Neural cell (in vitro differentiated cells): Measurements from ENCODE around the gene PHAX. TPM values are rescaled to one million over a fixed set of nuclear protein-coding genes. Genes with fewer than 3 reads are reported as not detected.

Source experiments
- H2AFZ ChIP-seq: fragments of 200-600, 300-800 bp; sonication (generic), shearing (Covaris generic); 2 replicates; pipeline ENCODE4 v1.6.0; 2014; ENCODE audit warnings: low read depth, mild to moderate bottlenecking, antibody characterized with exemption, low read length, moderate library complexity
- H3F3A ChIP-seq: fragments of 200-600 bp; shearing (Covaris generic); 2 replicates; pipeline ENCODE4 v1.6.1; 2016; ENCODE audit warnings: mild to moderate bottlenecking, moderate library complexity, mixed read lengths, antibody characterized with exemption, low read length; ENCODE audit not compliant: insufficient read depth, poor library complexity, severe bottlenecking
- H3K27ac ChIP-seq: fragments of 200-600, 300-800 bp; sonication (generic), shearing (Covaris generic); 2 replicates; pipeline ENCODE4 v1.5.1; 2014; ENCODE audit warnings: mild to moderate bottlenecking, low read length, moderate library complexity
- H3K27me3 ChIP-seq: fragments of 300-800, 200-600 bp; sonication (generic), shearing (Covaris generic); 2 replicates; pipeline ENCODE4 v1.6.0; 2014; ENCODE audit warnings: mild to moderate bottlenecking, low read depth, low read length, moderate library complexity; ENCODE audit not compliant: insufficient read depth
- H3K36me3 ChIP-seq: fragments of 300-800, 200-600 bp; sonication (generic), shearing (Covaris generic); 2 replicates; pipeline ENCODE4 v1.5.1; 2014; ENCODE audit warnings: mild to moderate bottlenecking, antibody characterized with exemption, low read length, moderate library complexity; ENCODE audit not compliant: insufficient read depth
- H3K4me2 ChIP-seq: fragments of 300-800, 200-600 bp; sonication (generic), shearing (Covaris generic); 2 replicates; pipeline ENCODE4 v1.6.0; 2014; ENCODE audit warnings: mild to moderate bottlenecking, low read length
- H3K4me3 ChIP-seq: fragments of 300-800, 200-600 bp; sonication (generic), shearing (Covaris generic); 2 replicates; pipeline ENCODE4 v1.5.1; 2014; ENCODE audit warnings: mild to moderate bottlenecking, low read length, moderate library complexity
- H3K79me2 ChIP-seq: fragments of 200-600 bp; shearing (Covaris generic); replicated peaks from 2 replicates; pipeline ENCODE4 v1.6.0; 2014; ENCODE audit warnings: mild to moderate bottlenecking, low read length, moderate library complexity; ENCODE audit not compliant: insufficient read depth
- H3K9ac ChIP-seq: fragments of 300-800, 200-600 bp; sonication (generic), shearing (Covaris generic); 2 replicates; pipeline ENCODE4 v1.6.1; 2016; ENCODE audit warnings: mild to moderate bottlenecking, low read length, mixed read lengths
- H3K9me2 ChIP-seq: fragments of 200-600 bp; shearing (Covaris generic); 2 replicates; pipeline ENCODE4 v1.6.1; 2016; ENCODE audit warnings: mild to moderate bottlenecking, low read length, mixed read lengths; ENCODE audit not compliant: insufficient read depth
- H3K9me3 ChIP-seq: fragments of 200-600, 300-800 bp; sonication (generic), shearing (Covaris generic); 2 replicates; pipeline ENCODE4 v1.6.1; 2016; ENCODE audit warnings: mild to moderate bottlenecking, mixed run types, low read length, moderate library complexity, mixed read lengths
- H4K20me1 ChIP-seq: fragments of 200-600 bp; shearing (Covaris generic); 2 replicates; pipeline ENCODE4 v1.6.1; 2016; ENCODE audit warnings: mild to moderate bottlenecking, mixed run types; ENCODE audit not compliant: insufficient read depth
- CTCF ChIP-seq: fragments of 450-650 bp; IDR thresholded peaks from 2 replicates; pipeline ENCODE4 v1.5.1; 2014; ENCODE audit warnings: antibody characterized with exemption, mild to moderate bottlenecking, moderate library complexity; ENCODE audit not compliant: poor library complexity, severe bottlenecking
- EP300 ChIP-seq: fragments of 450-650 bp; conservative IDR thresholded peaks from 2 replicates; pipeline ENCODE4 v1.6.1; 2014; ENCODE audit warnings: antibody characterized with exemption, mild to moderate bottlenecking, moderate library complexity; ENCODE audit not compliant: poor library complexity, severe bottlenecking
- EZH2 ChIP-seq: fragments of 200-600, 300-800 bp; shearing (Covaris generic), sonication (generic); IDR thresholded peaks from 2 replicates; pipeline ENCODE4 v1.6.1; 2014; ENCODE audit warnings: antibody characterized with exemption, low read length, borderline replicate concordance, mild to moderate bottlenecking; ENCODE audit not compliant: insufficient read depth, poor library complexity, severe bottlenecking
- MXI1 ChIP-seq: fragments of 450-650 bp; conservative IDR thresholded peaks from 2 replicates; pipeline ENCODE4 v1.6.1; 2014; ENCODE audit warnings: antibody characterized with exemption, mild to moderate bottlenecking; ENCODE audit not compliant: poor library complexity, severe bottlenecking
- POLR2AphosphoS5 ChIP-seq: IDR thresholded peaks from 2 replicates; pipeline ENCODE4 v1.6.1; 2012
- RAD21 ChIP-seq: fragments of 450-650 bp; conservative IDR thresholded peaks from 2 replicates; pipeline ENCODE4 v1.6.1; 2014; ENCODE audit warnings: antibody characterized with exemption, mild to moderate bottlenecking, moderate library complexity
- REST ChIP-seq: IDR thresholded peaks from 2 replicates; pipeline ENCODE4 v1.6.1; 2012; ENCODE audit warnings: borderline replicate concordance
- SMC3 ChIP-seq: fragments of 450-650 bp; conservative IDR thresholded peaks from 2 replicates; pipeline ENCODE4 v1.6.1; 2014; ENCODE audit warnings: antibody characterized with exemption, mild to moderate bottlenecking, moderate library complexity; ENCODE audit not compliant: poor library complexity
- TAF1 ChIP-seq: IDR thresholded peaks from 2 replicates; pipeline ENCODE4 v1.6.1; 2012; ENCODE audit warnings: low read depth
- polyA plus RNA-seq: library from polyadenylated mRNA; depleted of rRNA; stranded (reverse); fragments of >200 nt; gene quantifications from 2 replicates; pipeline ENCODE4 v1.2.3, GENCODE V29; 2014

Gene PHAX
- polyA plus RNA-seq, 1 donor from 2014 or later = 42.3 TPM

GRCh38 chr5:126595486-126596083, 5.2 kb upstream of the PHAX start:
- Histone ChIP-seq H3K27ac (peak overlapping the region; percentile 68), H3K4me2 (no peak overlapping the region), H3K36me3 (no peaks in the 10 kb centered on the region), H3K79me2 (peaks cover 9% of the 10 kb centered on the region), H3K9me3 (no peaks in the 10 kb centered on the region), H4K20me1 (no peaks in the 10 kb centered on the region), H3K9me2 (no peaks in the 10 kb centered on the region), H2AFZ (no peak overlapping the region), H3K27me3 (no peaks in the 10 kb centered on the region), H3K9ac (peak overlapping the region; percentile 74), H3F3A (no peaks in the 10 kb centered on the region), H3K4me3 (peak overlapping the region; percentile 73)
- TF ChIP-seq SMC3 = peak; percentile 11
- TF ChIP-seq CTCF = peak; percentile 50
- TF ChIP-seq EZH2 = no peak

GRCh38 chr5:126597156-126597555, 3.6 kb upstream of the PHAX start:
- peaks cover 23% of the 10 kb centered on the region for H3K79me2 ChIP-seq
- H3F3A ChIP-seq = no peaks in the 10 kb centered on the region
- H4K20me1 ChIP-seq = no peaks in the 10 kb centered on the region
- H3K9ac ChIP-seq = no peak overlapping the region
- H3K27me3 ChIP-seq = no peaks in the 10 kb centered on the region
- H3K27ac ChIP-seq = no peak overlapping the region
- H2AFZ ChIP-seq = no peak overlapping the region
- no peaks in the 10 kb centered on the region for H3K36me3 ChIP-seq
- H3K9me3 ChIP-seq = no peaks in the 10 kb centered on the region
- no peak overlapping the region for H3K4me2 ChIP-seq
- no peak for TF ChIP-seq REST
- TF ChIP-seq EZH2 = no peak
- no peak for TF ChIP-seq TAF1
- no peak for TF ChIP-seq EP300
- no peak for TF ChIP-seq SMC3
- TF ChIP-seq POLR2AphosphoS5 = no peak
- no peak for TF ChIP-seq CTCF
- TF ChIP-seq MXI1 = no peak
- TF ChIP-seq RAD21 = no peak
- H3K4me3 ChIP-seq = no peak overlapping the region
- no peaks in the 10 kb centered on the region for H3K9me2 ChIP-seq
